Cardiac muscle cell (in vitro differentiated cells and primary cell): Measurements from ENCODE around the gene GPR146. TPM values are rescaled to one million over a fixed set of nuclear protein-coding genes. Genes with fewer than 3 reads are reported as not detected.

ENCODE experiments used
- DNase-seq, 2 donors: peaks; one replicate each; pipeline versions ENCODE4 v3.0.0 to v3.0.0-alpha.2; 2010 to 2017; ENCODE audit warnings: low read depth in 1 of 2, low spot score in 1 of 2
- H3K27ac ChIP-seq: fragments of 200-600 bp; sonication (generic); 2 replicates; pipeline ENCODE4 v1.5.1; 2016
- H3K27me3 ChIP-seq: fragments of 200-600 bp; sonication (generic); 2 replicates; pipeline ENCODE4 v1.6.0; 2016; ENCODE audit warnings: control low read depth
- H3K36me3 ChIP-seq: fragments of 200-600 bp; sonication (generic); 2 replicates; pipeline ENCODE4 v1.5.1; 2016; ENCODE audit warnings: control low read depth
- H3K4me1 ChIP-seq: fragments of 200-600 bp; sonication (generic); 2 replicates; pipeline ENCODE4 v1.8.1; 2017; ENCODE audit warnings: low read depth, mild to moderate bottlenecking, mixed run types
- H3K4me3 ChIP-seq: fragments of 200-600 bp; sonication (generic); 2 replicates; pipeline ENCODE4 v1.5.1; 2016; ENCODE audit warnings: mild to moderate bottlenecking
- H3K9me3 ChIP-seq: fragments of 200-600 bp; sonication (generic); 2 replicates; pipeline ENCODE4 v1.5.1; 2017; ENCODE audit warnings: low read depth, mild to moderate bottlenecking, control low read depth
- CTCF ChIP-seq: IDR thresholded peaks from 2 replicates; pipeline ENCODE4 v1.5.1; 2012; ENCODE audit warnings: low read depth, mild to moderate bottlenecking, low read length
- polyA plus RNA-seq: library from polyadenylated mRNA; unstranded; fragments of >200 nt; fragmentation: Nextera tagmentation; extraction: Ambion mirVana; gene quantifications from 2 replicates; pipeline ENCODE4 v1.2.1, GENCODE V29; 2016
- total RNA-seq: library from RNA; depleted of rRNA; stranded (reverse); fragments of >200 nt; gene quantifications from 2 replicates; pipeline ENCODE4 v1.2.3, GENCODE V29; 2016

The GPR146 gene
- total and polyA plus RNA-seq, 2 experiments from 2014 or later = 7.5 to 11.2 TPM

- no peaks in the 10 kb centered on the region for H3K4me1 ChIP-seq
- no peak for DNase-seq
- no peak for TF ChIP-seq CTCF
Measured at GRCh38 chr7:1014681-1015080, 29.7 kb upstream of the GPR146 start.

GRCh38 chr7:1015196-1016121, 28.9 kb upstream of the GPR146 start:
- DNase-seq = no peak
- peak overlapping the region; percentile 52 for H3K27ac ChIP-seq
- H3K4me1 ChIP-seq = no peaks in the 10 kb centered on the region
- TF ChIP-seq CTCF = no peak
- no peak overlapping the region for H3K4me3 ChIP-seq
- H3K9me3 ChIP-seq = no peaks in the 10 kb centered on the region
- H3K36me3 ChIP-seq = no peaks in the 10 kb centered on the region
- no peaks in the 10 kb centered on the region for H3K27me3 ChIP-seq

More at GRCh38 chr7:1014681-1015080, 29.7 kb upstream of the GPR146 start:
- no peaks in the 10 kb centered on the region for H3K36me3 ChIP-seq
- no peaks in the 10 kb centered on the region for H3K9me3 ChIP-seq
- no peaks in the 10 kb centered on the region for H3K27me3 ChIP-seq
- H3K4me3 ChIP-seq = no peak overlapping the region
- H3K27ac ChIP-seq = no peak overlapping the region

- Histone ChIP-seq H3K36me3 (no peaks in the 10 kb centered on the region), H3K27ac (no peak overlapping the region)
- TF ChIP-seq CTCF = no peak
Measured at GRCh38 chr7:1016577-1017531, 27.5 kb upstream of the GPR146 start.

GRCh38 chr7:1017586-1018333, 26.6 kb upstream of the GPR146 start:
- H3K27ac ChIP-seq = no peak overlapping the region
- H3K9me3 ChIP-seq = no peaks in the 10 kb centered on the region
- no peaks in the 10 kb centered on the region for H3K36me3 ChIP-seq
- no peak for TF ChIP-seq CTCF
- no peak overlapping the region for H3K4me3 ChIP-seq
- H3K27me3 ChIP-seq = no peaks in the 10 kb centered on the region
- DNase-seq = no peak
- no peaks in the 10 kb centered on the region for H3K4me1 ChIP-seq

More at GRCh38 chr7:1016577-1017531, 27.5 kb upstream of the GPR146 start:
- Histone ChIP-seq H3K4me1 (no peaks in the 10 kb centered on the region), H3K27me3 (no peaks in the 10 kb centered on the region), H3K9me3 (no peaks in the 10 kb centered on the region), H3K4me3 (no peak overlapping the region)
- no peak for DNase-seq

- H3K27me3 ChIP-seq = no peaks in the 10 kb centered on the region
- no peaks in the 10 kb centered on the region for H3K4me1 ChIP-seq
- no peak for TF ChIP-seq CTCF
- no peaks in the 10 kb centered on the region for H3K9me3 ChIP-seq
- no peak for DNase-seq
- H3K4me3 ChIP-seq = no peak overlapping the region
- H3K36me3 ChIP-seq = no peaks in the 10 kb centered on the region
- H3K27ac ChIP-seq = no peak overlapping the region
Measured at GRCh38 chr7:1018334-1018695, 26.0 kb upstream of the GPR146 start.
